ENCODE results near the gene TUBA4B.

The TUBA4B gene

GRCh38 chr2:219252900-219253752 lies at the start of gene TUBA4B:
Gene TUBA4B (plus strand): TSS chr2:219253243. CDS start chr2:219253408, 165 bp downstream.
- no peak for DNase-seq (ENCODE audit: low read depth in 2 of 2)

DNA sequence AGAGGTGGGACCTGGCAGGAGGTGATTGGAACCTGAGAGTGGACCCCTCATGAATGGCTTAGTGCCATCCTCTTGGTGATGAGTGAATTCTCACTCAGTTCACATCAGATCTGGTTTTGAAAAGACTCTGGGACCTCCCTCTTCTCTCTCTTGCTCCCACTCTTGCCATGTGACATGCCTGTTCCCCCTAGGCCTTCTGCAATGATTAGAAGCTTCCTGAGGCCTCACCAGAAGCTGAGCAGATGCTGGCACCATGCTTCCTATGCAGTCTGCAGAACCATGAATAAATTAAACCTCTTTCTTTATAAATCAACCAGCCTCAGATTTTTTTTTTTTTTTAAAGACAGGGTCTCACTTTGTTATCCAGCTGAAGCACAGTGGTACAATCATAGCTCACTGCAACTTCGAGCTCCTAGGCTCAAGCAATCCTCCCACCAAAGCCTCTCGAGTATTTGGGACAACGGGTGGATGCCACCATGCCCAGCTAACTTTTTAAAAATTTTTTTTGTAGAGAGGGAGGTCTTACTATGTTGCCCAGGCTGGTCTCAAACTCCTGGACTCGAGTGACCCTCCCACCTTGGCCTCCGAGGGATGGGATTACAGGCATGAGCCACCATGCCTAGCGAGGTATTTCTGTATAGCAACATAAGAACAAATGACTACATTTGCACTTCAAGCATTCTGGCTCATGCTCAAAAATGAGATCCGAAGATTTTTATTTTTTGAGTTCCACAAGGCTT lies 48.4 kb upstream of the TUBA4B start:
- DNase-seq (ENCODE audit: low read depth in 2 of 2) = no peak

DNA sequence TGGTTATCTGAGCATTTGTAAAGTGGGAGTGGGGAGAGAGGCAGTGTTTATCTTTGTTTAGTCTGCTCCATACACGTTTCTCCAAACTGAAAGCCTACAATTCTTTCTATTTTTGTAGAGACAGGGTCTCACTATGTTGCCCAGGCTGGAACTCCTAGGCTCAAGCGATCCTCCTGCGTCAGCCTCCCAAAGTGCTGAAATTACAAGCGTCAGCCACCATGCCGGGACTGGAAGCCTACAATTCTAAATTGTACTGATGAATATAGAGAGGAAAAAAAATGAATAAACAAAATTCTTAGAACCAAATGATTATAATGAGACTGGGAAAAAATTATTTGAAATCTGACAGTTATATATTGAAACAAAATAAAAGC lies 47.9 kb upstream of the TUBA4B start:
- no peak for DNase-seq (ENCODE audit: low read depth in 2 of 2)

GRCh38 chr2:219205981-219206327 lies 47.1 kb upstream of the TUBA4B start:
- no peak for DNase-seq (ENCODE audit: low read depth in 2 of 2)

- DNase-seq (ENCODE audit: low read depth in 2 of 2) = peak; percentile 86 to 90
These were observed 46.5 kb upstream of the TUBA4B start, which contains the start of gene ZFAND2B for GRCh38 chr2:219206328-219207133. Gene ZFAND2B (plus strand): TSS chr2:219206782. CDS start chr2:219206988, 206 bp downstream.

GRCh38 chr2:219207134-219207883 lies 45.7 kb upstream of the TUBA4B start:
- no peak for DNase-seq (ENCODE audit: low read depth in 2 of 2)

- no peak for DNase-seq (ENCODE audit: low read depth in 2 of 2)
These were observed 44.9 kb upstream of the TUBA4B start for GRCh38 chr2:219207884-219208740.

GRCh38 chr2:219209236-219210195 lies 43.5 kb upstream of the TUBA4B start:
- DNase-seq (ENCODE audit: low read depth in 2 of 2) = no peak

DNA sequence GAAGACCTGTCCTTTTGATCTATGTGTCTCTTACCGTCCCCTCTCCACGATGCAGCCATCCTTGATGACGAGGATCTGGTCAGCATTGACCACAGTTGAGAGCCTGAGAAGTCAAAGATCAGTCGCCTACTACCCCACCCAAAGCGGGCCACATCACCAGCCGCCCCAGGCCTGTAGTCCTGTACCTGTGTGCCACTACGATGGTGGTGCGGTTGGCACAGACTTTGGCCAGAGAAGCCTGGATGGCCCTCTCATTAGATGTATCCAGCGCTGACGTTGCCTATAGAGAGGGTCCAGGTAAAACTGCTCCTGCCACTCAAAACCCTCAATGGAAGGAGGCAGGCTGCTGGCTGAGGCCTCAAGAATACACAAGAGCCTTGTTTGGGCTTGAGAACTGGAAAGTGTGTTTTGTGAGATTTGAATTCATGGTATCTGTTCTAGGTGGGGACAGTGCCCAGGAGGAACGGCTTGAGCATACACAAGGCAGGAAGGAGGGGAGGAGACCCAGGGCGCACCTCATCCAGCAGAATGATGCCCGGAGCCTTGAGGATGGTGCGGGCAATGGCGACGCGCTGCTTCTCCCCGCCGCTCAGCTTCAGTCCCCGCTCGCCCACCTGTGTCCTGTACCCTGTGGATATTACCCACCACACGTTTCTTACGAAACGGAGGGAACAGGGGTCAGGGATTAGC lies 42.7 kb upstream of the TUBA4B start:
- DNase-seq (ENCODE audit: low read depth in 2 of 2) = no peak

GRCh38 chr2:219210886-219211362 lies 42.1 kb upstream of the TUBA4B start:
- DNase-seq (ENCODE audit: low read depth in 2 of 2) = no peak

DNA sequence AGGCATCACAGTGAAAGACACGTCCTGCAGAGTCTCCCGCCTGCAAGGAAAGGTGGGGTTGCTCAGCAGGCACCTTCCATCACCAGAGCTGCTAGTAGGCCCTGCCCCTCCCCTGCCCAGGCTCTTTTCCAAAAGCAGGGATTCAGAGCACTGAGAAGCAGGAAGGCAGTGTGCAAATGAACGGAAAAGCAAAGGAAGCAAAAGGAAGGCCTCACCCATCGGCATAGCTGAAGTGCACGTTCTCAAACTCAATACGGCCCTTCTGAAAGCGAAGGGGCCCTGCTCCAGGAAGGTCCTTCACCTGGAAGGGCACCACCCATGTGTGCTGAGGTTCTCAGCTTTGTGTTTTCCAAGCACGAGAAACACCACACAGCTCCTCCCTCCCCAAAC lies 40.0 kb upstream of the TUBA4B start:
- DNase-seq (ENCODE audit: low read depth in 2 of 2) = no peak

DNA sequence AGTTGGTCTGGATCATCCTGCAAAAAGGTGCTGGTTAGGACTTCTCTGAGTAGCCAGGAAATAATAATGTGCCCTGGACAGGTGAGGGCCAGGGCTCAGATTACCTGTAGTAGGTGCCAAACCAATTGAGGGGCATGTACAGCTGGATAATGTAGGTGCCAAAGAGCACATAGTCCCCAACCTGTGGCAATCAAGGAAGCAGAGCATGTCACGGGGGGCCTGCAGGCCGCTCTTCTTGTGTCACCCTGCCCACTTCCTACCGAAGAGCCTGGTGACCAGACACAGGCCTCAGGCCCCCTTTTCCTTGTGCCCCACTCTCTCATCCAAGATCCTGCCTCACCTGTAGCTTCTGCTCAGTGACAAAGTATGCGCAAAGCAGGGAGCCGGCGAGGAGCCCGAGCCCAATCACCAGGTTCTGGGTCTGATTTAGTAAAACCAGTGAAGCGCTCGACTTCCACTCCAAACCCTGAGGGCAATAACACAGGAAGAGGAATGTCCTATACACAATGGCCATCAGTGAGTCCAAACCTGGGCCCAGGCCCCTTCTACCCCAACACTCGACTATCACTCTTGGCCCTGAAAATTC lies 39.5 kb upstream of the TUBA4B start:
- no peak for DNase-seq (ENCODE audit: low read depth in 2 of 2)

DNA sequence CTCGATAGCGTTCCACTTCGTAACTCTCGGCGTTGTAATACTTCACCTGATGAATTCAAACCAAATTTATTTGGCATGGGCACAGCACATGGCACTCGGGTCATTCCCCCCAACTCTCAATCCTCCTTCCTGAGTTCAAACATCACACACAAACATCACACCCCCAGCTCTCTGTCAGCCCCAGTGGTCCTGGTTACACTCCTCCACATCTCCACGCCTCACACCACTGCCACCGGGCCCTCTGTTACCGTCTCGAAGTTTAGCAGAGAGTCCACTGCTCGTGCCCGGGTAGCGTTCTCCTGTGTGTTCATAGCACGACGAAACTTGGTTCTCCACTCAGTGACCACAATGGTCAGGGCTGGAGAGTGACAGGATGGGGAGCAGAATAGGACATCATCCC lies 38.9 kb upstream of the TUBA4B start:
- no peak for DNase-seq (ENCODE audit: low read depth in 2 of 2)

- DNase-seq (ENCODE audit: low read depth in 2 of 2) = no peak
These were observed 38.3 kb upstream of the TUBA4B start for GRCh38 chr2:219214786-219215185.

DNA sequence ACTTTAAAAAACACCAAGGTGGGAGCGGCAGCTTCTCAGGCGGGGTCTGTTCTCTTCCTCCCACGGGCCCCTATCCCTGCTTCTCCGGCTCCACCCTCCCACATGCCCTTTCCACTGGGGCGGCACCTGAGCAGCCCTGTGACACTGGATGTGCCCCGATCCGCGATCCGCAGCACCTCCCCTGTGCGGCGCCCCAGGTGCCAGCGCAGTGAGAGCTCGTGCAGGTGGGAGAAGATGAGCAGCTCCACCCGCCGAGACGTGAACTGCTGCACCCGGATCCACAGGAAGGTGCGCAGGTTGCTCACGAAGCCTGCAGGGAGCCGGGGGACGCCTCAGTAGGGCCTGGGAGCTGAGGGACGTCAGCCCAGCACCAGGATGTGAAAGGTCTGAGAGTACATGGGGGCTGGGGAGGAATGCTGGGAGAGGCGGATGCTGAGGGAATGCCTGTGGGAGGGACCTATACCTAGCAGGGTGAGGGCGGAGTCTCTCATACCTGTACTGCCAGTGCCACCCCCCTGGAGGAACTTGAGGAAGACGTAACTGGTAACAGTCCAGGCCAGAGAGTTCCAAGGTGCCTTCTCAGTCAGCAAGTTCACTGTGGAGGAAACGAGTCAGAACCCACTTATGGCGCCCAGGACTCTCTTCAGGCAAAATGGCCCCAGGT lies 37.0 kb upstream of the TUBA4B start:
- DNase-seq (ENCODE audit: low read depth in 2 of 2) = no peak

- no peak for DNase-seq (ENCODE audit: low read depth in 2 of 2)
These were observed 36.5 kb upstream of the TUBA4B start for GRCh38 chr2:219216535-219216915.

DNA sequence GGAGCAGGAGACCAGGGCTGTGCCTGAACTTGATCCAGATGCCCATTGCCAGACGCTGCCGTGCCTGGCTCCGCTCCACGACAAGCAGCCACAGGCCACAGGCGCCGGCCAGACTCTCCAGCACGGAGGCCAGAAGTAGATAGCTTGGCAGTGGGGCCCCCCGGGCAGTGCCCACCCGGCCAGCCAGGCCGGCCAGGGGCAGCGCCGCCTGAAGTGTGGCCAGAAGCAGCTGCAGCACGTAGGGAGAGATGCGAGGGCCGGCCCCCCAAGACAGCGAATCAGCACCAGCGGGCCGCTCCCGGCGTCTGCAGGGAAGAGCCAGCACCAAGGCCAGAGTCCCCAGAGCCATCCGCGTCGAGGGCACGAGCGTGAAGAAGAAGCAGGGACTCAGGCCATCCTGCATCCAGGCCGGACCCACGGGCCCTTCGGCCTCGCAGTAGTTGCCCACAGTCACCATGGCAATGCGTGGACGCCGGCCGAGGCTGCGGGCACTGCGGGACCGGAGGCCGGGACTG lies 34.8 kb upstream of the TUBA4B start:
- DNase-seq (ENCODE audit: low read depth in 2 of 2) = no peak

All from stimulated activated CD4-positive, alpha-beta T cell treated with anti-CD3 and anti-CD28 coated beads, Interleukin-1b, Interleukin-23, amount 100 ng/mL, for 1 hour (primary cell).